Measurements from ENCODE around the gene CPM.

The CPM gene

DNA sequence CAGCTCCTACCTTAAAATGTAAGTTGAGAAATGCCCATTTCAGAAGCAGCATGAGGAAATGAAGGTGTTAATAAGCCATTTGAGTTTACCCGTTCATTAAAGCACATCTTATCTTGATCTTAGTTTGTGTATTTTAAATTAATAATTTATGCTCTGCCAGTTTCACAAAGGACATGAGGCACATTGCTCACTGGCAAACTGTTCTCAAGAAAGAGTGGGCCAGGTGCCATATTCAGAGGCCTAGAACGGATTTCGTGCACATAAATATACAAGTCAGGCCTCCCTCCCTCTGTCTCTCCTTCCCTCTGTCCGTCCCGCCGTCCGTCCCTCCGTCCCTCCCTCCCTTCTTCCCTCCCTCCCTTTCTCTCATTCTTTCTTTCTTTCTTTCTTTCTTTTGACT is 29.5 kb downstream of the CPM start:
- no peak for DNase-seq

DNA sequence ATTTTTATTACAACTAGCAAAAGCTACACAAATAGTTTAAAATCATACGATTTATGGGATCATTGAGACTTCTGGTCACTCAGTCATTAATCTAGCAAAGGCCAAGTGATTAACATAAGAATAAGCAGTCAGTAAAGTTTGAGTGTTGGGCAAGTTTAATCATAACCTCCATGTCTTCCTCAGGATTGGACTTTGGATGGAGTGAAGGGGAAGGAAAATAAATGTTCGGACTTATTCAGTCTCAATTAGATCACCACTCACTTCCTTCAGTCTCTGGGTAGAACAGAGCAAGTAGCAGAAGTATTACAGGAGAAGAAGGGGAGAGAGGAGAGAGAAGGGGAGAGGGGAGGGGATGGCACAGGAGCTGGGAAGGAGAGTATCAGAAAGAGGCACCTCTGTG is 31.4 kb downstream of the CPM start:
- DNase-seq, result no peak

DNA sequence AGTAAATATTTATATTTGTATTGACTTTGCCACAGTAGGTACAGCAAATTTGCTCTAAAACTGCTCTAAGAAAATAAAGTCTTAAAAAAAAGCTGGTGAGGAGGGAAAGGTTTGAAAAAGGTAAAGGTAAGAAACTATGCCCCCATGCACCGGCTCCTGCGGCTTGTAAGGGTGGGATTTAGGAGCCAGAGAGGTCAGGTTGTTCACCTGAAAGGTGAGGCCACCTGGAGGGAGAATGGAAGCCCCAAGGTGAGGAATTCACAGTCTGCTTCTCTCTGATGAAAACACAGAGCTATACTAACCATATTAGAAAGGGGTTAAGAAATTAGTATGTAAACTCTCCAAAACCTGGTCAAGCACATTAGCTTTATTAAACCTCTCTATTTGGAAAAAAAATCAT is 31.8 kb downstream of the CPM start:
- DNase-seq, result no peak

DNA sequence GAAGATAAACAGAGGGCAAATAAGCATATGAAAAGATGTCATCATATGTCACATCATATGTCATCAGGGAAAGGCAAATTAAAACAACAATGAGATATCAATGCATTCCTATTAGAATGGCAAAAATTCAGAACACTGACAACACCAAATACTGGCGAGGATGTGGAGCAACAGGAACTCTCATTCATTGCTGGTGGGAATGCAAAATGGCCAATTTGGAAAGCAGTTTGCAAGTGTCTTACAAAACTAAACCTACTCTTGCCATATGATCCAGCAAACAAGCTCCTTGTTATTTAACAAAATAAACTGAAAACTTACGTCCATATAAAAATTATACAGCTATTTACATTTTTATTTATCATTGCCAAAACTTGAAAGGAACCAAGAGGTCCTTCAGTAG is 32.7 kb downstream of the CPM start:
- no peak for DNase-seq

DNA sequence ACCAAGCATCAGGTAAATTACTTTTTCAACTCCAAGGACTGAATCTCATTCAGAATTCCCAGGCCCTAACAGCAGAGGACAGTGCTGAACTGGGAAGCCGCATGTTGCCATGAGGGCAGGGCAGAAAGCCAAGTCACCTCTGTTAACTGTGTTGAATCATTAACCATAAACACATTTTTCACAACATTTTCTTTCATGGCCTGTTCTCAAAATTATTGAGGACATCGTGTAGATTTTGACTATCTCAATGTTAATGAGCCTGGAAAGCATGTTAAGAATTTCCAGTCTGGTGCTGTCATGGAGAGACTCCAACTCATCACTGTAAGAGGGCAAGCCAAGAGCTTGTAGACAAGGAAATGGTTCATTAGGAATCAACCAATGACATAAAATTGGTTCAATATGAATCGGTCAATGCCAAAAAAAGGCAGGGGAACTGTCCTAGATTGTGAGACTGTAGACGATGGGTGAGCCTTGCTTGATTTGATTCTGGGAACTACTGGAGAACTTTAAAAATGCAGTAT is 33.7 kb downstream of the CPM start:
- DNase-seq, result no peak

DNA sequence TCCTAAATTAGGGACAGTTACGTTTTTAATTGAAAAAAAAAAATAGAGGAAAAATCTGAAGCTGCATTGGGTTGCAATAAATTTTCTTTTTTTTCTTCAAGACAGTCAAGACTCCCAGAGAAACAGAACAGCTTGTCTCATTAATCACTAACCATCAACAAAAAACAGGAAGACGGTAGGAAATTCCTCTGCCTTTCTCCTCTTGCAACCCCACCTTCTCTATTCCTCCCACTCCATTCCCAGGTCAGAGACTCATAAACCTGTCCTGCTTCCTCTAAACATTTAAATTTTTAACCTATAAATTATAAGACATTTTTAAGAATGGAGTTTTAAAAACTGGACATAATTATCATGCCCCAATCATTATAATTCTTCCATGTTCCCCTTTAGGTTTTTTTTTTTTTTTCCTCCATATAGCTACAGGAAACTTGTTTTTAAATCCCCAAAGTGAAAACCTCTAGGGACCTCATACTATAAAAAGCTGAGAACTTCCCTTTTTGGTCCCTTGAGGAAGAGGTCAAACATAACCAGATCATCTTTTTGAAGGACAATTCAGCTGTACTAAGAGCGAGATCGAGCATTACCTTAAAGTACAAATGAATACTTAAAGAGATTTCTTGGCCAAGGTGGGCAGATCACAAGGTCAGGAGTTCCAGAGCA is 36.0 kb downstream of the CPM start:
- DNase-seq, result no peak

DNA sequence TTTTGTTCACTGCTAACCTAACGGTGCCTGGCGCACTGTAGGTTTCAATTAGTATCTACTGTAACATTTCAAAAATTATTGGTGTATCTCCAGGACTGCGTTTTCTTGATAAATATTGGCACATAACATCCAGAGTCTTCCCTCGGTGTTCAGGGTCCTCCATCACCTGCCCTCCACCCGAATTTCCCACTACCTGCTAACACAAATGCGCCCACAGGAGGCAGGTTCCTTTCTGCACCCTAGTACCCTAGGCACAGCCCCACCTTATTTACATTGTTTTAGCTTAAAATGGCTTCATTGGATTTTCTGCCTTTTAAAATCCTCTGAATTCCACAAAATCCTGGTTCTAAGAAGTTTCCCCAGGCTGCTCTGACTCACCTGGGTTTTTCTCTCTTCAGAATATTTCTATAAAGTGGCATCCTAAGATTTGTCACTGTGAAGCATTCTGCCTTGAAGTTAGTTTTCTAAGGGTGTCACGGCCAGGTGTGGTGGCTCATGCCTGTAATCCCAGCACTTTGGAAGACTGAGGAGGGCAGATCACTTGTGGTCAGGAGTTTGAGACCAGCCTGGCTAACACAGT is 38.6 kb downstream of the CPM start:
- no peak for DNase-seq

DNA sequence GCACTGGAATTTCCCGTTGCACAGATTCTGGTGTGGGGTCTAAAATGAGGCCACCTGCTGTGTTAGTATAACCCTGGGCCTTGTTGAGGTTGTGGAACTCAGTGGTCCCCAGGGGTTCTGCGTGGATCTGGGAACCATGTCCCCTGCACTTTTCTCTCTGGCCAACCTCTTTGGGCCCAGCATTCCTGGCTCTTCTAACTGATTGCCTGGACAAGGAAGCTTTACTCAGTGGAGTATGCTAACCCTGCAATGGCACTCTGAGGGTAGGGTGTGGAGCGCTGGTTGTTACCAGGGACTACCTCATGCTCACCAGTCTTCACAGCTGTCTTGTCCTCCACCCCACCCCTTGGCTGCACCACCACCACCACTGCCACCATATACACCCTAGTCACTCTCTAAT is 39.2 kb downstream of the CPM start:
- no peak for DNase-seq

DNA sequence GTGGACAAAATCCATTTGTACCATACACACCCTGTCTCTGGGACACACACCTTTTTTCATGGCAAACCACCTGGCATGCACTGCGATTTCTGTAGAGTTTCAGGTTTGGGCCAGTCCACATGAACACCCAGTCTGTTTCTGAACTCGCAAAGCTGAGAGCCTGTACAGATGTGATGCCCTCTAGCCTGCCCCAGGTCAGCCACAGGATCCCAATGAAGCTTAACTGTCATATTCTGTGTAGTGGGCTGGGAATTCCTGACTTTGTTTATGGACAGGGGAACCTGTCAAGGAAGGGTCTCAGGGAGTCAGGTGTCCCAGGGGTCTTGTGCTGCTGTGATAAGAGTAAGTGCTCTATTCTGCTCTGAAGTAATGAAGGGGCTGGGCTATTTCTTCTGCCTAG is 39.8 kb downstream of the CPM start:
- no peak for DNase-seq

DNA sequence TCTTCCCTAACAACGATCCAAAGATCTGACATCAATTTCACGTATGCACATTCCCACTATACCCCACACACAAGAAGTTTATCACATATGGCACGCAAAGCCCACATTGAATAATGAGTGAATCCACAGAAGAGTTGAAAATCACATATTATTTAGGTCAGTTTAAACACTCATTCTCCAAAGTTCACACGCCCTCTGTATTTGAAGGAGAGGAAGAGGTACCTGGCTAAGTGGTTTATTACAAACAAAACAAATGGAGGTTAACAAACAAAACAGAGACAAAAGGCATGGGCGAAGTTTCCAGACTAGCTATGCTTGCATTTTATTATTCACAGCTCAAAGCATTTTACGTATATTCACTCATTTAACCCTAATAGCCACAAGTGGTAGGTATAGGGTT is 41.8 kb downstream of the CPM start:
- DNase-seq, result no peak

DNA sequence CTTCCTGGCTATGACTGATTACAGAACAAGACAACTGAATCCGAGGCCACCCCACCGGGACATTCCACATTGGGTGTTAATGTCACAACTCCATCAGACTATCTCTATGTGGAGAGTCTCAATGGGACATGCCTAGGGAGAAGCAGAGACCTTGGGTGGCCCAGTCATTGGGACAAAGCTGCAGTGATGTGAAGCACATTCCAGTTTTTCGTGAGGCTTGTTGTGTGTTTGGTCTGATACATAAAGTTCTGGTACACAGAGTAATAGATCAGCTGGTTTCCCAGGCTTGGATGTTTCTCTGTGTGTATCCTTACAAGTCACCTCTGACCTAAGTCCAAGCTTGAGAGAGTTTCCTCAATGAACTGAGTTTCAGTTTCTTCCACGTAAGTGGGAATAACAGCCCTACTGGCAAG is 42.3 kb downstream of the CPM start:
- DNase-seq, result no peak

DNA sequence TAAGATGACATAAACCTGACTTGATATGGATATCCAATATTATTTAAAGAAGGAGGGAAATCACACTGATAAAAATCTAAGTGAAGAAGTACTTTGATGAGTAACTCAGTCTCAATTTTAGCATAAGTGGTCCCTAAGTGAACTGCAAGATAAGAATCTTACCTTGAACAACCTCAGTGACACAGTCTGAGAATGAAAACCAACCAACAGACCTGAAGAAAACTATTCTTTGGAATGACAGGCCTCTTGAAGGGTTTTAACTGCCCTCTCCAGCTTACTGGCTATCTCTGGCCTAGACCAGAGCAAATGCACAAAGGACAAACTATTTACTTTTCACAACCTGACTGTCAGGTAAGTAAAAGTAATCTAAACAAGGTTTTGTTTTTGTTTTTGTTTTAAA is 44.7 kb downstream of the CPM start:
- no peak for DNase-seq

DNA sequence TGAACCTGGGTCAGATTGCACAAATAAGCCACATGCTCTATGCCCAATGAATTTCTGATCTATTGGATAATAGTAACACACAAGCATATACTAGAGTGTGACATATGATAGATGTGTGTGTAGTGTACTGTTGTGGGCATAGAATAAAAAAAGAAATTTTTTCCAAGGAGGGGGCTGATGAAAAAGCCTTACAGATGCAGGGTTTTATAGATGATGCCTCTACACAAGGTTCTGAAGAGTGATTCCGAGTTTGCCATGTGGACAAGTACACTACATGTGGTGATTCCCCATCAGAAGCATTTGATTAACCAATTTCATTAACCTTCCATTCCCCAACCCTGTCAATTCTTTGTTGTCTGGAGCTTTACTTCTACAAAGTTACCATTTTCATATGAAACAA is 45.3 kb downstream of the CPM start:
- no peak for DNase-seq

DNA sequence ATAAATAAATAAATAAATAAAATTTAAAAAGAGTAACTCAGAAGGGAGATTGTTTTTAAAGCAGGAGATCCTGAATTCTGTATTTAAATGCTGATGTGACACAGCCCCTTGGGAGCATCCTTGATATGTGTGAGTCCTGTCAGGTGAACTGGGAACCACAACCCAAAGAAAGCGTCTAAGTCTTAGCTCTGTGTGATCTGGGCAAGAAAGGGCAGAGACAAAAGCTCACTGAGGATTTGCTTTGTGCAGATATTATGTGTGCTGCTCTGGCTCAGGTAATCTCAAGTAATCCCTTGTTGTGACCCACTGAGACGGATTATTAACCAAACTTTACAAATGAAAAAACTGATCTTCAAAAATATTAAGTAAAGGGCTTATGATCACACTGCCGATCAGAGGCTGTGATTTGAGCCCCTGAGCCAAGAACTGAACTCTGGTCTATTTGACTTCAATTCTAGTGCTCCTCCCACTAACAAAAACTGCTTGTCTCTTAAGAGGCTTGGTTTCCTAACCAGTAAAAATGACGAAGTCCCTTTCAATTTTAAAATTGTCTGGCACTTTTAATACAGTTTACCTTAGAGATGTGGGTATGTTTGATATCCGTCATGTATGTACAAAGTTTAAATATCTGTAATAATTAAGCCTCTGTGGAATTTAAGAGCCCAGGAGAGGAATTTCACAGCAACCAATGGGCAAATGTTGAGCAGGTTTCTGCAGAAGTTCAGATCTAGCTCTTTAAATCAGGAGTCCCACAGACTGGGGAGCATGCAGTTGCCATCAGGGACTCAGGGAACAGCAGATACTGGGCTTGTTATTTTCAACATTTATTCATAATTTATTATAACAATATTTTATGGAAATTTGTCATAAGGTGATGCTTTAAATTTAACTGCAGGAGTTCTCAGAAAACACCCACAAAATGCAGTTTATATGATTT is 46.1 kb downstream of the CPM start:
- DNase-seq, result no peak

DNA sequence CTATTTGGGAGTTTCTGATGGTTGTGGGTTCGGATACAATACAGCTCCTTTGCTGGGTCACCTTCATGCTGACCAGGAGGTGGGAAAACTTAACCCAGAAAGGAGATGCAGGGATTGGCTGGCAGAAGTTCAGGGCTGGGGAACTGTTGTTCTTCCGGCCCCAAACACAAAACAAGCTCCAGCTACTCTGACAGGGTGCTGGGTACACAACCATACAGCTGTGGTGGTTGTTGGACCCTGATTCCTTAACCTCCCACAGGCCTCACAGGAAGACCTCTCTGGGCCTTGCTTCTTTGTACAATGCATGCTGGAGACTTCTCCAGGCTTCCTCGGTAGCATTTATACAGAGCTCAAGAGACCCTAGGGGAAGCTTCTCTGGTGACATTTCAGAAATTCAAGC is 47.6 kb downstream of the CPM start:
- no peak for DNase-seq

DNA sequence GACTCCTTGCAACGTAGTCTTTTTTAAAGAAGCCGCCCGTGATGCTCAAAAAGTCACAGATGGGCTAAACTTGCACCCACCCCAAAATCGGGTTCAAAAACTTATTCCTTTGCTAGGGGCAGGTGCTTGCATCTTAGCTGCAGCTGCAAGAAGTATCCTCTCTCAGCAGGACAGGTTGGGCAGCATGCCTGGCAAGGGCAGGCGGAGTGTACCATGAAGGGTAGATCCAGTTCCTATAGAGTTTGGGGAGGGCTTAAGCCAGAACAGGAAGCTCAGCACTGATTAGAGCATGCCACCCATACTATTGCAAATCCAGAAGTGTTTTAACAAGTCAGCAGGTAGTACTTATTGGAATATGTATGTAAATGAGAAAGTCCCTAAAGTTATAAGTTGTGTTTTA is 48.7 kb downstream of the CPM start:
- no peak for DNase-seq

DNA sequence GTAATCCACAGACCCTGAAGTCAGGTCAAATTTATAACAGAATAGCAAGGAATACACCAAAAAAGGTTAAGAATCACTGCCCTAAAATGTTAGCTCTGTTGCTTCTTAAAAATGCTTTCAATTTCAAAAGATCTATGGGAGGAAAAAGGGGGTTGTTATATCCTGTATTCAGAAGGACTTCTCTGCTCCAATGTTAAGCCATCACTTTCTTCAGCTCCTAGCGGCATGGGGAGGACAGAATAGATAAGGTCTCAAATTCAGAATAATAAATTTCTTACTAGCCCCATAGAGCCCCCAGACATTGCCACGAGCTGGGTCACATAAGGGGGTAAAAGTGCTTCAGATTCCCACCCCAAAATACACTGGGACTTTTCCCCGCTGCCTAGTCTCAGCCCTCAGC is 49.8 kb downstream of the CPM start:
- DNase-seq, result no peak

DNA sequence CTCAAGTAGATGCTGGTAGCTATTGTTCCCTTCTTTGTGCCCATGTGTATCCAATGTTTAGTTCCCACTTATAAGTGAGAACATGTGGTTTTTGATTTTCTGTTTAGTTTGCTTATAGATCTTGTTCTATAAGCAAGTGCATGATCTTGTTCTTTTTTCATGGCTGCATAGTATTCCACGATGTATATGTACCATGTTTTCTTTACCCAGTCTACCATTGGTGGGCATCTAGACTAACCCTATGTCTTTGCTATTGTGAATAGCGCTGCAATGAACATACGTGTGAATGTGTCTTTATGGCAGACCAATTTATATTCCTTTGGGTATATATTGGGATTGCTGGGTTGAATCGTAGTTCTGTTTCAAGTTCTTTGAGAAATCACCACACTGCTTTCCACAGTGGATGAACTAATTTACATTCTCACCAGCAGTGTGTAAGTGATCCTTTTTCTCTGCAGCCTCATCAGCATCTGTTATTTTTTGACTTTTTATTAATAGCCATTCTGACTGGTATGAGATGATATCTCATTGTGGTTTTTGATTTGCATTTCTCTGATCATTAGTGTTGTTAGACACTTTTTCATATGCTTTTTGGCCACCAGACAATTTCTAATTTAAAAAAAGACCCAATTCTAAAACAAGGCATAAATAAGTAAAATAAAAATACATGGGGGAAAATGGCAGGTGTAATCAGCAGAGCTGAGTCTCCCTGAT is 50.6 kb downstream of the CPM start:
- no peak for DNase-seq

DNA sequence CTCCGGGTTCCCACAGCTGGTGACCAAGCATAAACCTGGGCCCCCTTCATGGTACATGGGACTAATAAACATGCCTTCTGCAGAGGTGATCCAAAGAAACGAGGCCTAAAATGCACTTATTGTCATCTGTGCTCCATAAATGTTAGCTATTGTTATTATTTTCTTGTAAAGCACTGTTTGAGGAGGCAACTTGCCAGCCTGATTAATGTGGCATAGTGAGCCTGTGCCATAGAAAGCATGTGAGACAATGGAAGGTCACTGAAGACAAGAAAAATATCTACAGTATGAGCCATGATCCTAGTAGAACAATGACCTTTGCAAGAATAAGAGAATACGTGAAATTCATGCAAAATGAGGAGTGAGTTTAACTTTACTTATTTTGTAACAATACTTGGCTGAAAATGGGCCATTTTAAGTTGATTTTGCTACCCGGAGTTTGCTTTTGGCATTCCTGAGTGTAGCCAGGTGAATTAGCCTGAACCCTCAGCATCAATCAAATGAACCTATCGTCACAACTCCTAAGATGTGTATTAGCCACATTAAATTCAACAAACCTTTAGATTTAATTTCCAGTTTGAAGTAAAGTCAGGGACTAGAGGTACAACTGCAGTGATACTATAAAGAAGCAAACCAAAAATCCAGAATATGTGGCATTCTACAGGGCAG is 52.2 kb downstream of the CPM start:
- DNase-seq, result no peak

DNA sequence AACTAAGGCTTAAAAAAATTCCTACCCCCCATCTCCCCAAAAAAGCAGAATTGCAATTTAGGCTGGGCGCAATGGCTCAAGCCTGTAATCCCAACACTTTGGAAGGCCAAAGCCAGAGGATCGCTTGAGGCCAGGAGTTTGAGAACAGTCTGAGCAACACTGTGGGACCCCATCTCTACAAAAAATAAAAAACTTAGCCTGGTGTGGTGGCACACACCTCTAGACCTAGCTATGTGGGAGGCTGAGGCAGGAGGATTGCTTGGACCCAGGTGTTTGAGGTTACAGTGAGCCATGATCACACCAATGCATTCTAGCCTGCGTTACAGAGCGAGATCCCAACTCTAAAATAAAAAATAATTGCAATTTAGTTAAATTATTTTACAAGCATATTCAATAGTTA is 54.1 kb downstream of the CPM start:
- DNase-seq, result no peak

DNA sequence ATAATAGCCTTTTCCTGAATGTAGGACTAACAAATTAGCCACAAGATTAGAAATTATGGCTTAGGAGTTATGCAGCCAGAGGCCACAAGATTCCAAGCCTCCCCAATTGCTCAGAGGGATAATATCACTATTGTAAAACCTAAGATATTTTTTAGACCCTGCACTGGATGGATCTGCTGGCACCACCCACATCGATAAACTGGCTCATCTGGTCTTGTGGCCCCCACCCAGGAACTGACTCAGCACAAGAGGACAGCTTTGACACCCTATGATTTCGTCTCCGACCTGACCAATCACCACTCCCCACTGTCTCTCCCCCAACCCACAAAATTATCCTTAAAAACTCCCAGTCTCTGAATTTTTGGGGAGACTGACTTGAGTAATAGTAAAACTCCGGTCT is 54.7 kb downstream of the CPM start:
- DNase-seq, result no peak

DNA sequence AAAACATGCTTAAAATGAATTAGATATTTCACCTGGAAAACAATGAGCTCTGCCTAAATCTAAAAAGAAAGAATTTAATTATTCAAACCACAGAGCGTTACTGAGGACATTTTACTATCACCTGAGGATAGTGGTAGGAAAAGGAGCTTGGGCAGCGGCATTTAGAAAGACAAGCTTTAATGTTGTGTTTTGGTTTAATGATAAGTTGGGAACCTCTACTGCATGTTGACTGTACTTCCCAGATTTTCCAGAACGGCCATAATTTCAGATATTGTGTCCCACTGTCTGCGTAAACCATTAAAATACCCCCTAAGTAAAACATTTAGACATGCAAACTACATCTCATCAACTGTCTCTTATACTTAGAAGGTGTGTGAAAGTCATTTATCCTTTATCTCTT is 55.4 kb downstream of the CPM start:
- no peak for DNase-seq

DNA sequence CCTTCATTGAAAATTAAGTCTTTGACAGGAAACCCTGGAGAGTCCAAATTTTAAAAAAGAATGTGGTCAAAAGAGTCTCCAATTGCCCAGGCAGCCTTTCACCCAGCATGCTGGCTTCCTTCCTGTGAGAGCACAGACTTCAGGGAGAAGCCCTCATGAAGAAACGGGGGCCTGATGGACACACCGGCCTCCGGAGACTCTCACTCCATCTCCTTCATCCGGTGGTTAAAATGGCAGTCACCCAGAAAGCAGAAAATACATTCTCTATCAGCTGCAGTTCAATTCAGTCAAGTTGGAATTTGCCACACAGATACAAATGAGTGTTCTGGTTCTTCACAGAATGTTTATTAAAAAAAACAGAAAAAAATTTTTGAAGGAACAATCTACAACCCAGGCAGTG is 56.5 kb downstream of the CPM start:
- DNase-seq, result no peak

Data from activated T-cell treated with anti-CD3 and anti-CD28 coated beads, Interleukin-2, amount 50 U/mL, for 48 hours (primary cell).